HG02981 (cell line): ENCODE measurements around the gene ZNF793.
A peak's percentile ranks its signal among the peaks of the same experiment; 100 is the strongest.

ENCODE experiments used
- ATAC-seq: cut with Tn5 transposase; IDR thresholded peaks from one replicate; pipeline ENCODE4 v1.9.1; 2021; ENCODE audit warnings: mild to moderate bottlenecking, moderate library complexity; ENCODE audit not compliant: unreplicated experiment

ZNF793 gene

DNA sequence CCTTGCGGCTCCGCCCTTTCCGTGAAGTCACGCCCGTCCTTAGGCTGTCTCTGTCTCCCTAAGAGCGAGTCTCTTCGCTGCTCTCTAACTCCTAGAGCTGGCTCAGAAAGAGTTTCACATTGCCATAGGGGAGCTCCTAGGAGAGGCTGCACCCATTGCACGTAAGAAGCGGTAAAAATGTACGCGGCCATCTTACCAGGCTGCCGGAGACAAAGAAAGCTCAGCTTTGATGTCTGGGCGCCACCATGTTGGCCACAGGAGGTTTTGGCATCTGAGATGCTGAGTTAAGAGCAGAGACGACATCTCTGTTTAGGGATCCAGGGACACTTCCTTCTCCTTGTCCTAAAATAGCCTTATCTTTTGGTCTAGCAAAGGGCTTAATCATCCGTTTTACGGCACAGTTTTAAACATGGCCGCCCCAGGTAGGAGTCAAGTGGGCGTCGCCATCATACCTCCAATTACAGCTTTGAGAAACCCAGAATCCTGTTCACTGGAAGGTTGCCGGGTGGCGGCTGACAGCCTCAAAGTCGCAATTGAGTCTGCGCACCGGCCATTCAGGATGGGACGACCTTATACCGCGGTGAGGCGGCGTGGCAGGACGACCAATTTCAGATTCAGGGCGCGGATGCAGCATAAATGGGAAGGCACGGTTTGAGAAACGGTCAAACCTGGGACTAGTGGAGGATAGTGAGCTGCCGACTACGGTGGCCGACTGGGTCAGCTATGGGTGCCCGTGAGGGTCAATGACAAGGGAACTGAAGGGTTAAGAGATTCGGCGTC, at the start of gene ZNF793:
TSS of gene ZNF793 (plus strand) at position 553 of the 780 bp plus-strand sequence. CDS start 16,501 bp downstream, outside the sequence.
- no peak for ATAC-seq

DNA sequence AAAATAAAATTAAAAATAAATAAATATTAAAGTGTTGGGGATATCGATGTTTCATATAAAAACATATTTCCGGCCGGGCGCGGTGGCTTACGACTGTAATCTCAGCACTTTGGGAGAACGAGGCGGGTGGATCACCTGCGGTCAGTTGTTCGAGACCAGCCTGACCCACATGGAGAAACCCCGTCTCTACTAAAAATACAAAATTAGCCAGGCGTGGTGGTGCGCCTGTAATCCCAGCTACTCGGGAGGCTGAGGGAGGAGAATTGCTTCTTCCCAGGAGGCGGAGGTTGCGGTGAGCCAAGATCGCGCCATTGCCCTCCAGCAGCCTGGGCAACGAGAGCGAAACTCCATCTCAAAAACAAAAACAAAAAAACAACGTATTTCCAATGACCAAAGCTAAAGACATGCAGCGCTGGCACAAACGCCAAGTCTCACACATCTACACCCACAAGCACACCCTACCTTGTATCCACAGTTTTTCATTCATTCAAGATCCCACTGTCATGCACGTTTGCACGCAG, 40.4 kb upstream of the ZNF793 start:
- no peak for ATAC-seq

DNA sequence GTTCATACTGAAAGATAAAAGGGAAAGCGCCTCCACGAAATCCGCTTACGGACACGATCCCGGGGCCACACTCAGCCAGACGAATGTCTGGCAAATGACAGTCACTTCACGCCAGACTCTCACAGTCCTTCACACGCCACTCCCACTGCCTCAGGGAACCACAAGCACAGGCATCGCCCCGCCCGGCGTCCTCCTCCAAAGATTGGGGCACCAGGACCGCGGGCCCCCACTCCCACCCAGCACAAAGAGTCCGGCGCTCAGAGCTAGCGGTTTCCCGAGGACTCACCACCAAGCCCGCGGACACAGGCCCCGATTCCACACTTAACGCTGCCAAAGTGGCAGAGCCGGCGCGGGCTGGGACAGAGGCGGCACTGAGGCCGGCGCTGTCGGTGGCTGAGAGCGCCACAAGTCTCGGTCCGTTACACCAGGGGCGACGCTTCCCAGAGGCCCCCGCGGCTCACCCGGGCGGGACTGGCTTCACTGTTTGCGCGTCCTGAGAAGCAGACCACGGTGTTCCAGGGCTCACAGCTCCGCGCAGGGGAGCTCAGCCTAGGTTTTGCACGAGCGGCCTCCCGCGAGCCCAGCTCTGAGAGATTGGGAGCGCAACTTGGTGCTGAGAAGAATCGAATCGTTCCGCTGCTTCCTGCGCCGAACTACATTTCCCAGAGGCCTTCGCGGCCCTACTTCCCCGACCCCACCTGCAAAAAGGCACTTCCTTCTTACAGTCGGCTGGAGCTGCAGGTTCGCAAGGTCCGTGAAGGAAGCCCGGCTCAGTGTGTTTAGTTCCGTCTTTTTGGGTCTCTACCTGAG, 39.7 kb upstream of the ZNF793 start, which contains the start of gene ZNF569:
TSS of gene ZNF569 (minus strand) at position 647 of the 810 bp plus-strand sequence. CDS start 22,523 bp downstream, outside the sequence.
- ATAC-seq = peak; percentile 51

DNA sequence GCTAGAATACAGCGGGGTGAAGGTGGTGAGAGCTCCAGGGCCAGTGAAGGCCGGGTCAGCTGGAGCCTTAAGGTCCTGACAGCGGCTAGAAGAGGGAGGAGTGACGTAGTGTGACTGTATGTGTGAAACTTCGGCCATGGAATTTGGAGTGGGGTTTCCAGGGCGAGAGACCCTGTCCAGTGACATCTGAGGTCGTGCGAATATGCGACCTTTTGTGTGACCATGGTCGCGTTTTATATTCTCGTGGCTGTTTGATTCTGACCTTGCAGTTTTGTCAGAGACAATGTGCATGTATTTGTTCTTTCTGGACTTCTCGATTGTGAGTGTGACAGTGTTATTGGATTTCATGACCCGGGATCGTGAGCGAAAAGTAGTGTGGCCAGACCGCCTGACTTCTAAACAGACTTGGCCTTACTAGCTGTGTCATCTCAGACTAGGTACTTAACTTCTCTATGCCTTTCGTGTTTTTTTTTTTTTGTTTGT, 39.1 kb upstream of the ZNF793 start:
- ATAC-seq = no peak

DNA sequence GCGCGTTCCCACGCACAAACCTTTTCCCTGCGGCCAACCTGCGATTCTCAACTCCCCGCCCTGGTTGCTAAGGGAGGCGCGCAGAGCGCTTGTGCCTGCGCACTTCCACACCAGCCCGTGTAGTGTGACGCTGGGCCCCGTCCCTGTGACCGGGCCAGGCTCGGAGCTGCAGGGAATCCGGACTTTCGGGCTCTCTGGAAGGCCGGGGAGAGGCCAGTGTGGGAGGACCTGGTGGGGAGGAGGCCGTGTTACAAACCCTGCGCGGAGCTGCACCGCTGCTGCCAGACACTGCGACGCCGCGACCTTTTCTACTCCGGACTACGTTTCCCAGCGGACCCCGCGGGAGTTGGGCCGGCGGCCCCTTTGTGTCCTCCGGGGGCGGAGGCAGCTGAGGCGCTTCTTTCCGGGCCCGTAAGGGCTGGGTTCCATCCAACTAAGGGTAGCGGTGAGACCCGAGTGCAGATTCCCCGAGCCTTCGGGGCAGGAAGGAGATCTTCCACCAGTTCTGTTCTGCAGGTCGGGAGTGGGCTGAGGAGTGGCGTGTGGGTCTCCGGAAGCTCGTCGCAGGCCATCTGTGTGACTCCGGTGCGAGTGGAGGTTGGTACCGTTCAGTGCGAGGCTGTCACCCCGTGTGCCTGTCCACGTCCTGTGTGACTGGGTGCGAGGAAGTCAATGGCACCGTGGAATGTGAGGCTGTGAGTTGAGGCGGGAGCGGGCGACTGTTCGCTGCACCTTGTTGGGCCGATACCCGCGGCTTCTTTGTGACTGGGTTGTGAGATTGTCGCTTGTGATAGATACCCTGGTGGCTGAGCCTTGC, 37.6 kb upstream of the ZNF793 start, which contains the start of gene ZNF570:
TSS of gene ZNF570 (plus strand) at position 396 of the 817 bp plus-strand sequence. CDS start 999 bp downstream, outside the sequence.
- peak; percentile 57 for ATAC-seq

DNA sequence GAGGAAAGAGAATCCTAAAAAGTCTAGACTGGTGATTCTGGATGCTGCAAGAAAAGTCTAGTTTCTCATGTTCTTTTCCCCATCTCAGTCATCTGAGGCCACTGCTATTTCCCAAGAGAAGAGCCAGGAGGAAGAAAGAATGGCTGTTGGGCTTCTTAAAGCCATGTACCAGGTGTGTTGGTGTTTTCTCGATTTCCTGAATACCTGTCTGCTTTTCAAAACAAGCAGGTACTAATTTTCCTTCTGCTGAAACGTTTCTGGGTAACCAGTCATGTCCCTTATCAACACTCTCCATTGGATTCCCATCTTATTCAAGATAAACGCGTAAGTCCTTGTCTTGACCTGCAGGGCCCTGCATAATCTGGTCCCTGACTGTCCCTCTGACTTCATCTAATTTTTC, 36.5 kb upstream of the ZNF793 start:
- ATAC-seq = no peak

DNA sequence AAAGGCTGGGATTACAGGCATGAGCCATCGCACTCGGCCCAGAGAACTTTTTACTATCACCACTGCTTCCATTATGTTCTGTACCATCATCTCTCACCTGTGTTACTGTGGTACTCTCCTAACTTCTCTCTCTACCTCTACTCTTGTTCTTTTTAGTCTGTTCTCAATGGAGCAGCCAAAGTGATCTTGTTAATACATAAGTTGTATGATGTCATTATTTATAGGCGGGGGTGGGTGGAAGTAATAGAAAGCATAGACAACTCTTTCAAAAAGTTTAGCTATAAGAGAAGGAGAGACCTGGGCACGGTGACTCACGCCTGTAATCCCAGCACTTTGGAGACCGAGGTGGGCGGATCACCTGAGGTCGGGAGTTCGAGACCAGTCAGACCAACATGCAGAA, 34.6 kb upstream of the ZNF793 start:
- no peak for ATAC-seq

DNA sequence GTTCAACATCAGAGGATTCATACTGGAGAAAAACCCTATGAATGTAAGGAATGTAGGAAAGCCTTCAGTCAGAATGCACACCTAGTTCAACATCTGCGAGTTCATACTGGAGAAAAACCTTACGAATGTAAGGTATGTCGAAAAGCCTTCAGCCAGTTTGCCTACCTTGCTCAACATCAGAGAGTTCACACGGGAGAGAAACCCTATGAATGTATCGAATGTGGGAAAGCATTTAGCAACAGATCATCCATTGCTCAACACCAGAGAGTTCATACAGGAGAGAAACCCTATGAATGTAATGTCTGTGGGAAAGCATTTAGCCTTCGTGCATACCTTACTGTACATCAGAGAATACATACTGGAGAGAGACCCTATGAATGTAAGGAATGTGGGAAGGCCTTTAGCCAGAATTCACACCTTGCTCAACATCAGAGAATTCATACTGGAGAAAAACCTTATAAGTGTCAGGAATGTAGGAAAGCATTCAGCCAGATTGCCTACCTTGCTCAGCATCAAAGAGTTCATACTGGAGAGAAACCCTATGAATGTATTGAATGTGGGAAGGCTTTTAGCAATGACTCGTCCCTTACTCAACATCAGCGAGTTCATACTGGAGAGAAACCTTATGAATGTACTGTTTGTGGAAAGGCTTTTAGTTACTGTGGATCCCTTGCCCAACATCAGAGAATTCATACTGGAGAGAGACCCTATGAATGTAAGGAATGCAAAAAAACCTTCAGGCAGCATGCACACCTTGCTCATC, 22.2 kb upstream of the ZNF793 start:
- no peak for ATAC-seq

DNA sequence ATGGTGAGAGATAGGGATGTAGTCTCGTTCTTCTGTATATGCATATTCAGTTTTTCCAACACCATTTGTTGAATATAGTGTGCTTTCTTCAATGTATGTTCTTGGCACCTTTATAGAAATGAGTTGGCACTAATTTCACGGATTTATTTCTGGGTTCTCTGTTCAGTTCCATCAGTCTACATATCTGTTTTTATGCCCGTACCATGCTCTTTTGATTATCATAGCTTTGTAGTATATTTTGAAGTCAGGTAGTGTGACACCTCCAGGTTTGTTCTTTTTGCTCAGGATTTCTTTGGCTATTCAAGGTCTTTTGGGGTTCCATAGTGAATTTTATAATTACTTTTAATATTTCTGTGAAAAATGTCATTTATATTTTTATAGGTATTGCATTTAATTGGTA, 14.5 kb upstream of the ZNF793 start:
- no peak for ATAC-seq

DNA sequence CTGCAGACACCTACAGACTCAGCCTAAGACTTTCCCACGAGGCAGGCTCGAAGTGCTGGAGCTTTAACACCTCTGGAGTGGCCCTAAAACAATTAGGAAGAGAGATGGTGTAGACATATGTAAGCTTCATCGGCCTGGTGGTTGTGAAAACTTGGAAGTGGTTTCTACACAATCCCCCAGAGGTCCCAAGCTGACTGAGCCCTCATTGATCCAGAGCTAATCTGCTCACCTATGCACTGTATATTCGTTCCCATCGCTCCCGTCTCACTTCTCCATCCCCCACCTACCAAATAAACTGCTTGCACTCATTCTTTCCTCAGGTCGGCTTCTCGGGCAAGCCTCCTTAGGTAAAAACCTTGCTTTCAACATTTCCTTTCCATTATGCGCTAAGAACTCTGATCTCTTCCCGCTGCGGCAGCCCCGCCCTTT, 767 bp upstream of the ZNF793 start:
- ATAC-seq = no peak

DNA sequence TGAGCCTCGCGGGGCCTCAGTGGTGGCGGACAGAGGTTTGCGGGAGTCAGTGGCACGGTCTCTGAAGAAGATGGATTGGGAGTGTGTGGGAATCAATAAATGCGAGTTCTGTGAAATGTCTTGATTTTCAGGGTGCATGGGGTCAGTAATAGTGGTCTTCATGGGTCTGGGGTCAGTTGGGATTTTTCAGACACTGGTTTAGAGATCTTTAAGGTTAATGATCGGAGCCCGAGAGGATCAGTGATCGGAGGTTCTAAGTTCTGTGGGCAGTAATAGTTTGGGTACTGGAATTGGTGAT, 377 bp downstream of the ZNF793 start:
- no peak for ATAC-seq

DNA sequence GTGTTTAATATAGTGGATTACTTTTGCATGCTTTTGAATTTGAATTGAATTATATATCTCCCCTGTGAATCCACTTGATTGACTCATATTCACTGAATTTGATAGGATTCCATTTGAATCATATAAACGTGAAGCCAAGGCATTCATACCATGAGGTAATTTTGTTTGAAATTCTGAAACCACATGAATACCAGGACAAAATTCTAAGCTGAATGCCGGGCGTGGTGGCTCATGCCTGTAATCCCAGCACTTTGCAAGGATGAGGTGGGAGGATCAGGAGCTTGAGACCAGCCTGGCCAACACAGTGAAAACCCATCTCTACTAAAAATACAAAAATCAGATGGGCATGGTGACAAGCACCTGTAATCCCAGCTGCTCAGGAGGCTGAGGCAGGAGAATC, 4.4 kb downstream of the ZNF793 start:
- ATAC-seq = no peak

DNA sequence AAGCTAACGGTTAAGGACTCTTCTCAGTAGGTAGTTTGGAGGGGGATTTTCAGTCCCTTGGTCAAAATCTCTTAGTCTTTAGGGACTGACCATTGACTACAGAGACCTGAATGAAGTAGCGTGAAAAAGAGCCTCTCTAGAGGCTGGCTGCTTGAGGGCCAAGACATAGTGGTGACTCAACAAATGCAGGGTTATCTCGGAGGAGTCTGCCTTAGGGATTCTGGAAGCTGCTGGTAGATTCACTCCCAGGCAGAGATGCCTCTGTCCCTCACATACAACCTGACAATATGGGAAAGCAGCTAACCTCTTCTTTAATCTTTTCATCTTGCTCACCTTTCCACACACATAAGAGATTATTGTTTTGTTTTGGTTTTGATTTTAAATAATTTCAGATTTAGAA, 5.1 kb downstream of the ZNF793 start:
- no peak for ATAC-seq

DNA sequence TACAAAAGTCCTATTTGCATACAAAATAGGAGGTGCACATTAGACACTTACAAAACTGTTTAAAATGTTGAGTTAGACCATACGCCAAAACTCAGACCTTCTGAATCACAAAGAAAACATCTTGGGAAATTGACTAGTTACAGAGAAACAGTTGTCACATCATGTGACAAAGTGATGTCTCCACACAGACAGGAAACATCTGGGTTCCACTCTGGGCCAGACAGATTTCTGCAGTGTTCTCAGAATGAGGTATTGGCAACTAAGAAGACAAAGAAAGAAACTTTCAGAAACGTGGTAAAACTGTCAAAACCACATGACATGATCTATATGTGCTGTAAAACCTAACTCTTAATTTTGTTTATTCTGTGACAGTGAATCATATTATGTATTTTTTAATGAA, 6.7 kb downstream of the ZNF793 start:
- no peak for ATAC-seq

DNA sequence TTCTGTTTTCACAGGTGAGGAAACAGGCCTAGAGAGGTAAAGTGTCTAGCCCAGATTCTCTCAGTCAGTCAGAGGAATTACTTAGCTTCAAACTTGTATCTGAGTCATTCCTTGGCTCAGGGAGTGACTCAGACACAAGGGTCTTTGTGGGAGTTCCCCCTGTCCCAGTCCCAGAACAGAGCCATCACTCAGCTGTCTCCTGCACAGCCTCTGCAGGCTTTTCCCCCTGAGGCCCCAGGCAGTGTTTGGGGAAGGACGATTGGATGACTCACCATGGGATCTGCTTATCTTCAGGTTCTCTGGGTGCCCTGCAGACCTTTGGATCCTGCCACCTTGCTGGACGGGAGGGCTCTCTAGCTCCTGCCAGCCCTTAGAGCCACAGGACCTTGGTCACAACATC, 13.2 kb downstream of the ZNF793 start:
- no peak for ATAC-seq

DNA sequence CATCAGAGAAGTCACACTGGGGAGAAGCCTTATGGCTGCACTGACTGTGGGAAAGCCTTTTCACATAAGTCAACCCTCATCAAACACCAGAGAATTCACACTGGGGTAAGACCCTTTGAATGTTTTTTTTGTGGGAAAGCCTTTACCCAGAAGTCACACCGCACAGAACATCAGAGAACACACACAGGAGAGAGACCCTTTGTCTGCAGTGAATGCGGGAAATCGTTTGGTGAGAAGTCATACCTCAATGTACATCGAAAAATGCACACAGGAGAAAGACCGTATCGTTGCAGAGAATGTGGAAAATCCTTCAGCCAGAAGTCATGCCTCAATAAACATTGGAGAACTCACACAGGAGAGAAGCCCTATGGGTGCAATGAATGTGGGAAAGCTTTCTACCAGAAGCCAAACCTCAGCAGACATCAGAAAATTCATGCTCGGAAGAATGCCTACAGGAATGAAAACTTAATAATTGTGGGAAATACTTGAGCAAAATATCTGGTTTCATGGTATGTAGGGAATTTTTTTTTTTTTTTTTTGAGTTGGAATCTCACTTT, 30.7 kb downstream of the ZNF793 start:
- no peak for ATAC-seq

DNA sequence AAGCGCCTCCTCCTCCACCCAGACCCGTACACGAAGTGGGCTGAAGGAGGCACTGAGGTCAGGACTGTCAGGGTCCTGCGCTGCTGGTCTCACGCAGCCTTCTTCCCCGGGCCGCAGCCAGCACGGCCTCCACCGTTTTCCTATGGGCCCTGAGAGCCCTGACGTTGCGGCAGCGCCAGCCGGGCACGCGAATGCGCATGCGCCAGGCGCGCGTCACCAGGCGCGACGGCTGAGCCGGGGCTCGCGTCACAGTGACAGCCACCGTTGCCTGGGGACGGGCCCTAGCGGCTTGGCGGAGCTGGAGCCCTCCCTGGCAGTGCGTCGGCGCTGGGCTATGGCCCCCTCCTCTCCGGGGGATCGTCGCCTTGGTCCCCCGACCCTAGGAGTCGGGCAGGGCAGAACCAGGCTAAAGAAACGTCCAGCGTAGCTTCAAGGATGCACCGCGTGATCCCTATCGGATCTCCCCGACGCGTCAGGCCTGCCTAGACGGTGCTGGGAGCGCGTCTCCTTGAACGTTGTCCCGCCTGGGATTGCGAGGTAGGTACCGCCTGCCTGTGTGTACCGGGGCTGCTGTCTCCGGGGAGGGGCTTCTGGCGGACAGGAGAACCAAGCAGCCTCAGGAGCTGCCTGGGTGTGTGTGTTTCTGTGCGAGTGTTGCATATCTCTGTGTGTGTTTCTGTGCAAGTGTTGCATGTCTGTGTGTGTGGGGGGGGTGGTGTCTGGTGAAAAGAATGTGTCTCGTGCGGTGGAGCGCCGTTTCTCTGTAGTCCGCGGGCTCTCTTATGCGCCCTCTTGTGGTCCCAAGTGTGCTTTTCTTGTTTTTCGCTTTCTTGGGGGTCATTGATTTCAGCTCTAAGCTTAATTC, 44.6 kb downstream of the ZNF793 start:
- ATAC-seq = no peak

DNA sequence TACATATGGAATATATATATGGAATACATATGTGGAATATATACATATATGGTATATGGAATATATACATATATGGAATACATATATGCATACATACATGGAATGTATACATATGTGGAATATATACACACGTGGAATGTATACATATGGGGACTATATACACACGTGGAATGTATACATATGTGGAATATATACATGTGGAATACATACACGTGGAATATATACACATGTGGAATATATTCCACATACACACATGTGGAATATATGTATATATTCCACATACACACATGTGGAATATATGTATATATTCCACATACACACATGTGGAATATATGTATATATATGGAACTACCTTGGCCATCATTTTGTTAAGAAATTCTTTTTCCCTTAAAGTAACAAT, 56.8 kb downstream of the ZNF793 start:
- no peak for ATAC-seq
